ENCODE data around the gene RASGRP3.
"Not testable (repeated sequence)": the region's sequence is repeated elsewhere in the genome, so short reads cannot be mapped to it uniquely, and the experiment has no call there.

RASGRP3 gene

DNA sequence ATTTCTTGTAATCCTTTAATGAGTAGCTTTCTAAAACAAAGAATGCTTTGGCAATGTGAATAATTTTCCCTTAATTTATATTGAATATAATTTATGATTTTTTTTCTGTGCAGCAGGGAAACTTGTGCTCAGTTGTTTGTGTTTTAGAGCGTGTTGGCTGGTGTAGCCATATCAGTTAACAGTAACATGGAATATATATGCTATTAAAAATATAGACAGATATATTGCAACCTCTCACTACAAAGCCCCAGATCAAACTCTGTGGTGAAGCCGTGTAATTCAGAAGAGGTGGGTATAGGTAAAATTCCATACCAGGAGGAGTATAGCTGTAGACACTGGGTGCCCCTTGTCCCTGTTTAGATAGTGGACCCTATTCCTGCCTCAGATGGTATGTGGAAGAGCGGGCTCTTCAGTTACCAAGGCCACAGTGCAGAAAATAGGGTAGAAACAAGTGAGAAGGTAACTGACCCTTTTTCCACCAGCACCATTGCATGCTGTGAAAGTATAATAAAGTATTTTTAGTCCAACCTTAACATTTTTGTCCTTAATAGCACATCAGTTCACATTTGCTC is 18.1 kb upstream of the RASGRP3 start:
- Histone ChIP-seq H3K9me3 (ENCODE audit: control insufficient read depth, insufficient read depth, low read length) (no peaks in the 10 kb centered on the region), H3K4me3 (ENCODE audit: low read depth, low read length) (no peak overlapping the region), H3K27me3 (ENCODE audit: control insufficient read depth, insufficient read depth, low read length) (no peaks in the 10 kb centered on the region), H3K4me1 (ENCODE audit: control insufficient read depth, insufficient read depth, low read length) (peaks cover 3% of the 10 kb centered on the region), H3K9ac (ENCODE audit: low read depth, low read length) (no peak overlapping the region), H3K36me3 (ENCODE audit: control insufficient read depth, insufficient read depth, low read length) (no peaks in the 10 kb centered on the region)

DNA sequence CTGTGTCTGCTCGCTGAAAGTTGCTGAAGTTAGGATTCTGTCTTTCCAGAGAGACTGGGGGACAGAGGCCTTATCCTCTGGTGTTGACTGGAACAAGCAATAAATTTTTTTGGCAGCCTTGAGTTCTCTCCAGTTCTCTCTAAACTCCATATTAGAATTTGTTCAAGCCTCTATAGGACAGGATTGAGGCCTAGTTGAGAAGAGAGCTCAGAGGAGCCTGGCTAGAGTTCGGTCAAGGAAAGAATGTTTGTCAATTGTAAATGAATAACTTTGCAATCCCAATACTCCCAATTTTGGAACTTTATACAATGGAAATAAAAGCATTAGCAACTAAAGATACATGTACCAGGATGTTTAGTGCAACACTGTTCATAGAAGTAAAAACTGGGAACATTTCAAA is 16.7 kb upstream of the RASGRP3 start:
- Histone ChIP-seq H3K4me1 (ENCODE audit: control insufficient read depth, insufficient read depth, low read length) (peaks cover 3% of the 10 kb centered on the region), H3K36me3 (ENCODE audit: control insufficient read depth, insufficient read depth, low read length) (no peaks in the 10 kb centered on the region), H3K27me3 (ENCODE audit: control insufficient read depth, insufficient read depth, low read length) (no peaks in the 10 kb centered on the region)

DNA sequence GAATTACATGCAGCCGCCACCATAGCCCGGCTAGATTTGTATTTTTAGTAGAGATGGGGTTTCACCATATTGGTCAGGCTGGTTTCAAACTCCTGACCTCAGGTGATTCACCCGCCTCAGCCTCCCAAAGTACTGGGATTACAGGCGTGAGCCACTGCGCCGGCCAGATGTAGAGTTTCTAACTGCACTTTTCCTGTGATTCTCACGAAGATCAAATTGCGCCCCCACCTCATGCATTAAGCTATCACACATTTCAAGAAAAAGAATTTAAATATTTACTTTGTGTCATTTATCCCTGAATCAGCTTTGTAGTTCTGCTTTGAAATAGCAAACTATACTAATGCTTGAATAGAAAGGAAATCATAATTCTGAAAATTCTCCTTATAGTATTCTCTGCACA is 13.9 kb upstream of the RASGRP3 start:
- not testable (repeated sequence) for H3K4me3 ChIP-seq (ENCODE audit: low read depth, low read length); H3K4me1 ChIP-seq (ENCODE audit: control insufficient read depth, insufficient read depth, low read length); H3K9ac ChIP-seq (ENCODE audit: low read depth, low read length); H3K9me3 ChIP-seq (ENCODE audit: control insufficient read depth, insufficient read depth, low read length); H3K36me3 ChIP-seq (ENCODE audit: control insufficient read depth, insufficient read depth, low read length); H3K27me3 ChIP-seq (ENCODE audit: control insufficient read depth, insufficient read depth, low read length)

More for the DNA sequence above, 16.7 kb upstream of the RASGRP3 start:
- no peak overlapping the region for H3K9ac ChIP-seq (ENCODE audit: low read depth, low read length)
- H3K4me3 ChIP-seq (ENCODE audit: low read depth, low read length) = no peak overlapping the region
- H3K9me3 ChIP-seq (ENCODE audit: control insufficient read depth, insufficient read depth, low read length) = no peaks in the 10 kb centered on the region

GRCh38 chr2:33467413-33467812 is 9.0 kb upstream of the RASGRP3 start:
- no peaks in the 10 kb centered on the region for H3K9me3 ChIP-seq (ENCODE audit: control insufficient read depth, insufficient read depth, low read length)
- no peaks in the 10 kb centered on the region for H3K36me3 ChIP-seq (ENCODE audit: control insufficient read depth, insufficient read depth, low read length)
- no peak overlapping the region for H3K9ac ChIP-seq (ENCODE audit: low read depth, low read length)
- H3K4me3 ChIP-seq (ENCODE audit: low read depth, low read length) = no peak overlapping the region
- H3K27me3 ChIP-seq (ENCODE audit: control insufficient read depth, insufficient read depth, low read length) = no peaks in the 10 kb centered on the region
- no peaks in the 10 kb centered on the region for H3K4me1 ChIP-seq (ENCODE audit: control insufficient read depth, insufficient read depth, low read length)

DNA sequence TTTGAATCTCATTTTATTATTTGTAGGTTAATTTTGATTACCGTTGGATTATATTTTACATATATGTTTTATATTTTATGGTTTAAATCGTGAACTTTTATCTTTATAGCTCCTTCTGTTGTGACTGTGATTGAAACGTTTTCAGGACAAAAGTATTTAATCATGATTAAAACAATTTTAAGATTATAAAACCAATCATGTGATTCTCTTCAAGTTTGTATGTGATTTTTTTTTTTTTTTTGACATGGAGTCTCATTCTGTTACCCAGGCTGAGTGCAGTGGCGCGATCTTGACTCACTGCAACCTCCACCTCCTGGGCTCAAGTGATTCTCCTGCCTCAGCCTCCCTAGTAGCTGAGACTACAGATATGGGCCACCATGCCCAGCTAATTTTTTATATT is 7.2 kb upstream of the RASGRP3 start:
- no peaks in the 10 kb centered on the region for H3K27me3 ChIP-seq (ENCODE audit: control insufficient read depth, insufficient read depth, low read length)
- H3K36me3 ChIP-seq (ENCODE audit: control insufficient read depth, insufficient read depth, low read length) = no peaks in the 10 kb centered on the region
- no peaks in the 10 kb centered on the region for H3K4me1 ChIP-seq (ENCODE audit: control insufficient read depth, insufficient read depth, low read length)
- no peak overlapping the region for H3K9ac ChIP-seq (ENCODE audit: low read depth, low read length)
- H3K9me3 ChIP-seq (ENCODE audit: control insufficient read depth, insufficient read depth, low read length) = no peaks in the 10 kb centered on the region
- H3K4me3 ChIP-seq (ENCODE audit: low read depth, low read length) = no peak overlapping the region

GRCh38 chr2:33475224-33476130 is 972 bp upstream of the RASGRP3 start:
- Histone ChIP-seq H3K27me3 (ENCODE audit: control insufficient read depth, insufficient read depth, low read length) (peaks cover 17% of the 10 kb centered on the region), H3K9ac (ENCODE audit: low read depth, low read length) (no peak overlapping the region)

DNA sequence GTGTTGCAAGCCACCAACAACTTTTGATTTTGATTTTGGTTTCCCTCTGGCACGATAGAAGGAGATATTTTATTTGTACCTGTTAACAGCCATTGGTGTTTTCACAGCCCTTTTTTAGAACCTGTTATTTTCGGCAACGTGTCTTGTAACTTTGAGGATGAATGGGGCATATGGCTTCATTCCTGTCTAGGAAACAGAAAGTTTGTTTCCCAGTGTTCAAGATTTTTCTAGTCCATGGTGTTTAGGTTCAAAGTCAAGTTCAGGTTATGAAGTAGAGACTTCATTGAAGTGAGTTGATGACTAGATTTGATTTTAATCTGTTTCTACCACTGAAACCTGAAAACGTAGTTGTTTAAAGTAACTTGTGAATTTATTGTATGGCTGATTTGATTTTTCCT is 343 bp downstream of the RASGRP3 start:
- Histone ChIP-seq H3K27me3 (ENCODE audit: control insufficient read depth, insufficient read depth, low read length) (peaks cover 17% of the 10 kb centered on the region), H3K36me3 (ENCODE audit: control insufficient read depth, insufficient read depth, low read length) (no peaks in the 10 kb centered on the region), H3K9me3 (ENCODE audit: control insufficient read depth, insufficient read depth, low read length) (no peaks in the 10 kb centered on the region), H3K9ac (ENCODE audit: low read depth, low read length) (no peak overlapping the region), H3K4me3 (ENCODE audit: low read depth, low read length) (peak overlapping the region; percentile 70), H3K4me1 (ENCODE audit: control insufficient read depth, insufficient read depth, low read length) (no peaks in the 10 kb centered on the region)

More at GRCh38 chr2:33475224-33476130, 972 bp upstream of the RASGRP3 start:
- Histone ChIP-seq H3K36me3 (ENCODE audit: control insufficient read depth, insufficient read depth, low read length) (no peaks in the 10 kb centered on the region), H3K4me3 (ENCODE audit: low read depth, low read length) (peak overlapping the region; percentile 70), H3K4me1 (ENCODE audit: control insufficient read depth, insufficient read depth, low read length) (no peaks in the 10 kb centered on the region), H3K9me3 (ENCODE audit: control insufficient read depth, insufficient read depth, low read length) (no peaks in the 10 kb centered on the region)

- no peak overlapping the region for H3K9ac ChIP-seq (ENCODE audit: low read depth, low read length)
- no peaks in the 10 kb centered on the region for H3K36me3 ChIP-seq (ENCODE audit: control insufficient read depth, insufficient read depth, low read length)
- no peaks in the 10 kb centered on the region for H3K4me1 ChIP-seq (ENCODE audit: control insufficient read depth, insufficient read depth, low read length)
- H3K27me3 ChIP-seq (ENCODE audit: control insufficient read depth, insufficient read depth, low read length) = peaks cover 17% of the 10 kb centered on the region
- no peak overlapping the region for H3K4me3 ChIP-seq (ENCODE audit: low read depth, low read length)
- H3K9me3 ChIP-seq (ENCODE audit: control insufficient read depth, insufficient read depth, low read length) = no peaks in the 10 kb centered on the region
Observed at GRCh38 chr2:33477473-33478468, 1.3 kb downstream of the RASGRP3 start.

DNA sequence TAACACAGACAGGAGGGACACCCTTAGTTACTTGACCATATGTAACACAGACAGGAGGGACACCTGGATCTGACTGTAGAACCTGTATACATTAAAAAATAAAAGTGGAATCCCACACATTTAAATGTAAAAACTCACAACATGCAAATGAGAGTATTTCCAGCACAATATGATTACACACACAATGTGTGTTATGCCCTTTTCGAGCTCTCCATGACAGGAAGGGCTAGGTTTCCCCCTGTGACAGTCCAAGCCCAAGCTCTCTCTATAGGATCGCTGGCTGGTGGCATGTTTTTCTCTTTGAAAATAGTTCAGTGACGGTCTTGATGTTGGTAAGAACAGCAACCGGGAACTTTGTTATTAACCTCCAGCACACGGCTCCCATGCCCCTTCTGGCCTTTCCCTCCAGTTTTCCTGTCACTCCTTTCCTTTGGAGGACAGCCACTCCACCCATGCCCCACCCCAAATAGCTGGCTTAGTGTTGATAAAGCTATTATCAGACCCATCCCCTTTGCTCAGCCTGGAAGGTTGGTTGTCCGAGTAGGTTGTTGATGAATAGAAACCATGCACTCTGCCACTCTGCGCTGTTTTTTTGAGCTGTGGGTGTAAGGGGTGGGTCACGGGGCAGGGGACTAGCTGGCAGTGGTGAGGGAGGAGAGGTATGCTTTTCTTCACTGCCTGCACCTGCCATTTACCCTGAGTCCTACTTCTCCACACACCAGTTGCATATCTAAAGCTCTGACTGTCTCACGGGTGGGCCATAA is 2.7 kb downstream of the RASGRP3 start:
- Histone ChIP-seq H3K36me3 (ENCODE audit: control insufficient read depth, insufficient read depth, low read length) (no peaks in the 10 kb centered on the region), H3K4me1 (ENCODE audit: control insufficient read depth, insufficient read depth, low read length) (no peaks in the 10 kb centered on the region), H3K9ac (ENCODE audit: low read depth, low read length) (no peak overlapping the region), H3K4me3 (ENCODE audit: low read depth, low read length) (no peak overlapping the region), H3K27me3 (ENCODE audit: control insufficient read depth, insufficient read depth, low read length) (peaks cover 17% of the 10 kb centered on the region), H3K9me3 (ENCODE audit: control insufficient read depth, insufficient read depth, low read length) (no peaks in the 10 kb centered on the region)

GRCh38 chr2:33482518-33482917 is 6.1 kb downstream of the RASGRP3 start:
- no peaks in the 10 kb centered on the region for H3K36me3 ChIP-seq (ENCODE audit: control insufficient read depth, insufficient read depth, low read length)
- H3K4me3 ChIP-seq (ENCODE audit: low read depth, low read length) = no peak overlapping the region
- H3K9me3 ChIP-seq (ENCODE audit: control insufficient read depth, insufficient read depth, low read length) = no peaks in the 10 kb centered on the region
- no peak overlapping the region for H3K9ac ChIP-seq (ENCODE audit: low read depth, low read length)
- H3K27me3 ChIP-seq (ENCODE audit: control insufficient read depth, insufficient read depth, low read length) = peaks cover 6% of the 10 kb centered on the region
- H3K4me1 ChIP-seq (ENCODE audit: control insufficient read depth, insufficient read depth, low read length) = no peaks in the 10 kb centered on the region

DNA sequence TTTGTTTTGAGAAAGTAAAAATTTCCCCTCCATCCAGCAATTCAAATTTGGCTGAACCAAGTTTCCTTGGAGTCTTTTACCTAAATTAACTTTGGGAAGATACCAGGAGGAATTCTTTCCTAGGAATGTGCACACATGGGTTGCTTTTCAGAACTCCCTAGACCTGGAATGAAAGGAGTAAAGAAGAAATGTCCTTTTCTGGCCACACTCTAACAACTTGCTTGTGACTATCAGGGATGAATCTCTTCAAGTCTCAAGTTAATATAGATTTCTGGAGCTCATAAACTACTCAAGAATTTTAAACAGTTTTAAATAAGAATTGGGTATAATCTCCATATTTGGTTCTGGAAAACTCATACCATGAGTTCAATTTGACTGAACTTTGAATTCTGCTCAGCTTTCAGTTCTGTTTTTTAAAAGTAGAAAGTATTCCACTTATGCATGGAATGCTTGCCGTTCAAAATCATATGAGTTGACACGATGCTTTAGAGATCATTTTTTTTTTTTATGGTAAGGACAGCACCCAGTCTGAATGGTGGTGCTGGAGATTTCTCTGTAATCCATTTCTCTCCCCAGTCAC is 7.7 kb downstream of the RASGRP3 start:
- H3K9ac ChIP-seq (ENCODE audit: low read depth, low read length) = no peak overlapping the region

More for the DNA sequence above, 7.7 kb downstream of the RASGRP3 start:
- Histone ChIP-seq H3K9me3 (ENCODE audit: control insufficient read depth, insufficient read depth, low read length) (no peaks in the 10 kb centered on the region), H3K36me3 (ENCODE audit: control insufficient read depth, insufficient read depth, low read length) (no peaks in the 10 kb centered on the region), H3K4me3 (ENCODE audit: low read depth, low read length) (no peak overlapping the region), H3K4me1 (ENCODE audit: control insufficient read depth, insufficient read depth, low read length) (no peaks in the 10 kb centered on the region), H3K27me3 (ENCODE audit: control insufficient read depth, insufficient read depth, low read length) (no peaks in the 10 kb centered on the region)

Data from iPS-15b (cell line).